Activated B cell treated with CpG ODN at 0.5 μM for 24 hours (primary cell): ENCODE data around the gene GALK2. TPM values are rescaled to one million over a fixed set of nuclear protein-coding genes. Genes with fewer than 3 reads are reported as not detected.
"Not testable (repeated sequence)": the region's sequence is repeated elsewhere in the genome, so short reads cannot be mapped to it uniquely, and the experiment has no call there.

Experiments
- ATAC-seq: fragments of 200-7000 bp; cut with Tn5 transposase; one replicate; pipeline ENCODE4 v1.10.0; 2021; ENCODE audit warnings: low read depth, mild to moderate bottlenecking, moderate library complexity
- CTCF ChIA-PET: fragments of 350-600 bp; sonication (Branson Sonifier 250); formaldehyde crosslinking; loops from one replicate; lab custom pipeline; 2021; ENCODE audit warnings: antibody characterized with exemption; lab: Charles Lee
- POLR2A ChIA-PET: fragments of 350-600 bp; sonication (Branson Sonifier 250); formaldehyde crosslinking; loops from one replicate; lab custom pipeline; 2021; ENCODE audit warnings: antibody characterized with exemption; lab: Charles Lee
- DNase-seq: peaks from one replicate; pipeline ENCODE4 v3.0.0; 2022
- H3K27ac Mint-ChIP-seq: one replicate; pipeline ENCODE4 v1.8.0; 2020; ENCODE audit warnings: mixed read lengths
- H3K27me3 Mint-ChIP-seq: one replicate; pipeline ENCODE4 v1.8.0; 2021; ENCODE audit warnings: mixed read lengths
- H3K36me3 Mint-ChIP-seq: one replicate; pipeline ENCODE4 v1.8.0; 2021; ENCODE audit warnings: low read depth, mixed read lengths
- H3K4me1 Mint-ChIP-seq: one replicate; pipeline ENCODE4 v1.8.0; 2021; ENCODE audit warnings: mixed read lengths
- H3K4me3 Mint-ChIP-seq: one replicate; pipeline ENCODE4 v1.8.0; 2020; ENCODE audit warnings: mild to moderate bottlenecking, mixed read lengths
- H3K9me3 Mint-ChIP-seq: one replicate; pipeline ENCODE4 v1.8.0; 2020; ENCODE audit warnings: mixed read lengths
- CTCF ChIP-seq: fragments of 200-600 bp; IDR thresholded peaks from one replicate; pipeline ENCODE4 v1.8.0; 2022; ENCODE audit warnings: antibody characterized with exemption, mild to moderate bottlenecking
- intact Hi-C: fragments of 100-400 bp; cut with micrococcal nuclease; formaldehyde crosslinking; loops from one replicate; pipeline ENCODE4 v1.15.1; 2024
- total RNA-seq: library from RNA; stranded (reverse); gene quantifications from 2 replicates; pipeline ENCODE4 v1.2.3, GENCODE V29; 2022

The GALK2 gene
- total RNA-seq, 1 donor from 2014 or later, result 16.6 TPM

GRCh38 chr15:49239105-49239504 is 69.1 kb downstream of the GALK2 start:
- Mint-ChIP-seq H3K36me3 (peaks cover 19% of the 10 kb centered on the region), H3K27me3 (no peaks in the 10 kb centered on the region), H3K4me3 (no peak overlapping the region), H3K4me1 (peaks cover 8% of the 10 kb centered on the region), H3K27ac (no peak overlapping the region), H3K9me3 (no peaks in the 10 kb centered on the region)
- no peak for ATAC-seq
- intact Hi-C loops, result loop anchor here (5.0 to 10.0 kb wide), 5 partner anchors 373 to 1953 kb away; no protein-coding TSS in a partner anchor
- no peak for DNase-seq
- no peak for TF ChIP-seq CTCF
- POLR2A ChIA-PET, result no interaction called here
- CTCF ChIA-PET, result no interaction called here

- Mint-ChIP-seq H3K4me3 (no peak overlapping the region), H3K4me1 (no peaks in the 10 kb centered on the region), H3K36me3 (peaks cover 39% of the 10 kb centered on the region), H3K27ac (no peak overlapping the region), H3K27me3 (no peaks in the 10 kb centered on the region), H3K9me3 (no peaks in the 10 kb centered on the region)
- no peak for ATAC-seq
- no peak for DNase-seq
- POLR2A ChIA-PET, result no interaction called here
- intact Hi-C loops, result no loop called here
- no peak for TF ChIP-seq CTCF
- CTCF ChIA-PET, result interaction anchor here (1.3 kb wide), 1 partner anchor 180 kb away, joined by 3 read pairs; the partner anchor contains the start of gene FGF7
Measured at GRCh38 chr15:49242820-49243219, 72.8 kb downstream of the GALK2 start.

GRCh38 chr15:49247556-49248110 is 77.6 kb downstream of the GALK2 start:
- Mint-ChIP-seq H3K4me3 (no peak overlapping the region), H3K9me3 (peaks cover 13% of the 10 kb centered on the region), H3K27me3 (no peaks in the 10 kb centered on the region), H3K36me3 (peaks cover 56% of the 10 kb centered on the region), H3K27ac (no peak overlapping the region), H3K4me1 (peaks cover 3% of the 10 kb centered on the region)
- DNase-seq, result no peak
- no peak for ATAC-seq
- TF ChIP-seq CTCF, result no peak
- ChIA-PET POLR2A (no interaction called here), CTCF (no interaction called here)
- intact Hi-C loops, result no loop called here

- intact Hi-C loops, result no loop called here
- Mint-ChIP-seq H3K36me3 (peaks cover 56% of the 10 kb centered on the region), H3K4me3 (no peak overlapping the region), H3K27ac (no peak overlapping the region), H3K27me3 (no peaks in the 10 kb centered on the region), H3K4me1 (peaks cover 3% of the 10 kb centered on the region), H3K9me3 (peaks cover 13% of the 10 kb centered on the region)
- ChIA-PET CTCF (no interaction called here), POLR2A (no interaction called here)
- DNase-seq (no peak), ATAC-seq (no peak)
- no peak for TF ChIP-seq CTCF
Measured at GRCh38 chr15:49248291-49248690, 78.2 kb downstream of the GALK2 start.

GRCh38 chr15:49255966-49256759 is 86.1 kb downstream of the GALK2 start:
- H3K4me3 Mint-ChIP-seq, result no peak overlapping the region
- H3K27me3 Mint-ChIP-seq, result no peaks in the 10 kb centered on the region
- H3K9me3 Mint-ChIP-seq, result peaks cover 4% of the 10 kb centered on the region
- peaks cover 2% of the 10 kb centered on the region for H3K4me1 Mint-ChIP-seq
- no peak for TF ChIP-seq CTCF
- no peak for ATAC-seq
- peaks cover 12% of the 10 kb centered on the region for H3K36me3 Mint-ChIP-seq
- intact Hi-C loops, result no loop called here
- no peak for DNase-seq
- ChIA-PET CTCF (no interaction called here), POLR2A (no interaction called here)
- no peak overlapping the region for H3K27ac Mint-ChIP-seq

GRCh38 chr15:49265117-49265516 is 95.1 kb downstream of the GALK2 start:
- H3K36me3 Mint-ChIP-seq, H3K4me3 Mint-ChIP-seq, CTCF ChIA-PET, intact Hi-C loops, H3K27ac Mint-ChIP-seq, H3K9me3 Mint-ChIP-seq, POLR2A ChIA-PET, H3K27me3 Mint-ChIP-seq, ATAC-seq, DNase-seq, H3K4me1 Mint-ChIP-seq: not testable (repeated sequence)
